Neural cell (in vitro differentiated cells): ENCODE data around the gene POFUT1. TPM values are rescaled to one million over a fixed set of nuclear protein-coding genes. Genes with fewer than 3 reads are reported as not detected.

Experiments used
- H2AFZ ChIP-seq: fragments of 200-600, 300-800 bp; sonication (generic), shearing (Covaris generic); 2 replicates; pipeline ENCODE4 v1.6.0; 2014; ENCODE audit warnings: low read depth, mild to moderate bottlenecking, antibody characterized with exemption, low read length, moderate library complexity
- H3F3A ChIP-seq: fragments of 200-600 bp; shearing (Covaris generic); 2 replicates; pipeline ENCODE4 v1.6.1; 2016; ENCODE audit warnings: mild to moderate bottlenecking, moderate library complexity, mixed read lengths, antibody characterized with exemption, low read length; ENCODE audit not compliant: insufficient read depth, poor library complexity, severe bottlenecking
- H3K27ac ChIP-seq: fragments of 200-600, 300-800 bp; sonication (generic), shearing (Covaris generic); 2 replicates; pipeline ENCODE4 v1.5.1; 2014; ENCODE audit warnings: mild to moderate bottlenecking, low read length, moderate library complexity
- H3K27me3 ChIP-seq: fragments of 300-800, 200-600 bp; sonication (generic), shearing (Covaris generic); 2 replicates; pipeline ENCODE4 v1.6.0; 2014; ENCODE audit warnings: mild to moderate bottlenecking, low read depth, low read length, moderate library complexity; ENCODE audit not compliant: insufficient read depth
- H3K36me3 ChIP-seq: fragments of 300-800, 200-600 bp; sonication (generic), shearing (Covaris generic); 2 replicates; pipeline ENCODE4 v1.5.1; 2014; ENCODE audit warnings: mild to moderate bottlenecking, antibody characterized with exemption, low read length, moderate library complexity; ENCODE audit not compliant: insufficient read depth
- H3K4me2 ChIP-seq: fragments of 300-800, 200-600 bp; sonication (generic), shearing (Covaris generic); 2 replicates; pipeline ENCODE4 v1.6.0; 2014; ENCODE audit warnings: mild to moderate bottlenecking, low read length
- H3K4me3 ChIP-seq: fragments of 300-800, 200-600 bp; sonication (generic), shearing (Covaris generic); 2 replicates; pipeline ENCODE4 v1.5.1; 2014; ENCODE audit warnings: mild to moderate bottlenecking, low read length, moderate library complexity
- H3K79me2 ChIP-seq: fragments of 200-600 bp; shearing (Covaris generic); replicated peaks from 2 replicates; pipeline ENCODE4 v1.6.0; 2014; ENCODE audit warnings: mild to moderate bottlenecking, low read length, moderate library complexity; ENCODE audit not compliant: insufficient read depth
- H3K9ac ChIP-seq: fragments of 300-800, 200-600 bp; sonication (generic), shearing (Covaris generic); 2 replicates; pipeline ENCODE4 v1.6.1; 2016; ENCODE audit warnings: mild to moderate bottlenecking, low read length, mixed read lengths
- H3K9me2 ChIP-seq: fragments of 200-600 bp; shearing (Covaris generic); 2 replicates; pipeline ENCODE4 v1.6.1; 2016; ENCODE audit warnings: mild to moderate bottlenecking, low read length, mixed read lengths; ENCODE audit not compliant: insufficient read depth
- H3K9me3 ChIP-seq: fragments of 200-600, 300-800 bp; sonication (generic), shearing (Covaris generic); 2 replicates; pipeline ENCODE4 v1.6.1; 2016; ENCODE audit warnings: mild to moderate bottlenecking, mixed run types, low read length, moderate library complexity, mixed read lengths
- H4K20me1 ChIP-seq: fragments of 200-600 bp; shearing (Covaris generic); 2 replicates; pipeline ENCODE4 v1.6.1; 2016; ENCODE audit warnings: mild to moderate bottlenecking, mixed run types; ENCODE audit not compliant: insufficient read depth
- EZH2 ChIP-seq: fragments of 200-600, 300-800 bp; shearing (Covaris generic), sonication (generic); IDR thresholded peaks from 2 replicates; pipeline ENCODE4 v1.6.1; 2014; ENCODE audit warnings: antibody characterized with exemption, low read length, borderline replicate concordance, mild to moderate bottlenecking; ENCODE audit not compliant: insufficient read depth, poor library complexity, severe bottlenecking
- MXI1 ChIP-seq: fragments of 450-650 bp; conservative IDR thresholded peaks from 2 replicates; pipeline ENCODE4 v1.6.1; 2014; ENCODE audit warnings: antibody characterized with exemption, mild to moderate bottlenecking; ENCODE audit not compliant: poor library complexity, severe bottlenecking
- POLR2AphosphoS5 ChIP-seq: IDR thresholded peaks from 2 replicates; pipeline ENCODE4 v1.6.1; 2012
- RAD21 ChIP-seq: fragments of 450-650 bp; conservative IDR thresholded peaks from 2 replicates; pipeline ENCODE4 v1.6.1; 2014; ENCODE audit warnings: antibody characterized with exemption, mild to moderate bottlenecking, moderate library complexity
- REST ChIP-seq: IDR thresholded peaks from 2 replicates; pipeline ENCODE4 v1.6.1; 2012; ENCODE audit warnings: borderline replicate concordance
- SMC3 ChIP-seq: fragments of 450-650 bp; conservative IDR thresholded peaks from 2 replicates; pipeline ENCODE4 v1.6.1; 2014; ENCODE audit warnings: antibody characterized with exemption, mild to moderate bottlenecking, moderate library complexity; ENCODE audit not compliant: poor library complexity
- TAF1 ChIP-seq: IDR thresholded peaks from 2 replicates; pipeline ENCODE4 v1.6.1; 2012; ENCODE audit warnings: low read depth
- polyA plus RNA-seq: library from polyadenylated mRNA; depleted of rRNA; stranded (reverse); fragments of >200 nt; gene quantifications from 2 replicates; pipeline ENCODE4 v1.2.3, GENCODE V29; 2014

POFUT1 gene
- polyA plus RNA-seq, 1 donor from 2014 or later: 14.0 TPM

GRCh38 chr20:32248043-32248442 is 40.4 kb downstream of the POFUT1 start:
- Histone ChIP-seq H3K9ac (no peak overlapping the region), H2AFZ (no peak overlapping the region), H3K9me3 (no peaks in the 10 kb centered on the region), H3K79me2 (no peaks in the 10 kb centered on the region), H3K4me2 (no peak overlapping the region), H3K36me3 (no peaks in the 10 kb centered on the region), H3K9me2 (no peaks in the 10 kb centered on the region), H4K20me1 (no peaks in the 10 kb centered on the region), H3F3A (no peaks in the 10 kb centered on the region), H3K27me3 (no peaks in the 10 kb centered on the region), H3K27ac (no peak overlapping the region), H3K4me3 (no peak overlapping the region)
- no peak for TF ChIP-seq EZH2
- no peak for TF ChIP-seq RAD21
- no peak for TF ChIP-seq POLR2AphosphoS5
- no peak for TF ChIP-seq REST
- TF ChIP-seq MXI1: no peak
- no peak for TF ChIP-seq TAF1

- H3K9me3 ChIP-seq: no peaks in the 10 kb centered on the region
- no peaks in the 10 kb centered on the region for H3F3A ChIP-seq
- no peaks in the 10 kb centered on the region for H3K79me2 ChIP-seq
- H4K20me1 ChIP-seq: no peaks in the 10 kb centered on the region
- H3K36me3 ChIP-seq: no peaks in the 10 kb centered on the region
- no peak overlapping the region for H3K27ac ChIP-seq
- H2AFZ ChIP-seq: no peak overlapping the region
- no peak overlapping the region for H3K4me3 ChIP-seq
- H3K9me2 ChIP-seq: no peaks in the 10 kb centered on the region
- H3K9ac ChIP-seq: no peak overlapping the region
- TF ChIP-seq RAD21 (no peak), SMC3 (no peak), REST (no peak)
- no peak overlapping the region for H3K4me2 ChIP-seq
- H3K27me3 ChIP-seq: no peaks in the 10 kb centered on the region
Measured at GRCh38 chr20:32249030-32249738, 41.5 kb downstream of the POFUT1 start.
